Esophagus squamous epithelium (tissue), 4 donors: ENCODE results near the gene HECW1.

Experiments
- CTCF ChIP-seq, 6 experiments: fragments of 450-650 bp in 4 of 6; fragments of 200-600 bp in 2 of 6; sonication (generic) in 2 of 6; IDR thresholded peaks; one replicate each; pipeline ENCODE4 v1.5.1; 2016 to 2019; ENCODE audit warnings: antibody characterized with exemption in 6 of 6, mild to moderate bottlenecking in 4 of 6, moderate library complexity in 4 of 6
- POLR2A ChIP-seq, 4 donors: fragments of 450-650 bp; IDR thresholded peaks; one replicate each; pipeline ENCODE4 v1.6.1; 2017; ENCODE audit warnings: antibody characterized with exemption in 4 of 4, mild to moderate bottlenecking in 4 of 4, moderate library complexity in 3 of 4

DNA sequence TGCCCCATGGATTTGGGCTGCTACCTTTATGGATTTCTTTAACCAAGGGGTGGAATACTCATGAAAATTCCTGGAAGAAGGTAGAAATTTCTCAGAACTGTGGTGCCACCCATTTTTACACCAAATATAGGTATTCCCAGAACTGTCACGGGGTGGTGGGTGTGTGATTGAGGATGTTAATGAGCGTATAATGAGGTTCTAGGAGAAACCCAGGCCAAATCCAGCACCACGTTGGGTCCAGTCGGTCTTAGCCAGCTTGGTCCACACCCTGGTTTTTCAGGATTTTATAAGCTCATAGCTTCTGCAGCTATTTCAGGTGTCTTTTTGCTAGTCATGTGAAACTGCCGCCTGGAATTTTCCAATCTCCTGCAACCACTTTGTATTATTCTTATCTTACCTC lies 83.3 kb downstream of the HECW1 start:
- TF ChIP-seq POLR2A (IDR thresholded peaks at IDR 0.05) (no peak), CTCF (IDR thresholded peaks at IDR 0.05) (no peak)
